ENCODE results near the gene PCED1B. TPM values are rescaled to one million over a fixed set of nuclear protein-coding genes. Genes with fewer than 3 reads are reported as not detected.

Gene PCED1B
- total RNA-seq, 4 donors from 2014 or later: 2.6 to 4.6 (median 4.2) TPM

DNA sequence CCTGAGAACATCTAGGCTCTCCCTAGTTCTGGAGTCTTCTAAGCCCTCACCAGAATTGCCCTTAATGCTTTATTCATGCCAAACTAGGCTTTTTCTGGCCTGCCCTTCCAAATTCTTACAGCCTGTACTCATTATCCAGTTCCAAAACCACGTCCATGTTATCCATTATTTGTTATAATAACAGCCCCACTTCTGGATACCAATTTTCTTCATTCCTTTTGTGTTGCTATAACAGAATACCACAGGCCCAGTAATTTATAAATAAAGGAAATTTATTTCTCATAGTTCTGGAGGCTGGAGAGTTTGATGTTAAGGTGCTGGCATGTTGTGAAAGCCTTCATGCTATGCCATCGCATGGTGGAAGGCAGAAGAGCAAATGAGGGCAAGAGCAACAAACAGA lies 68.3 kb downstream of the PCED1B start:
- TF ChIP-seq, protein P1, sequence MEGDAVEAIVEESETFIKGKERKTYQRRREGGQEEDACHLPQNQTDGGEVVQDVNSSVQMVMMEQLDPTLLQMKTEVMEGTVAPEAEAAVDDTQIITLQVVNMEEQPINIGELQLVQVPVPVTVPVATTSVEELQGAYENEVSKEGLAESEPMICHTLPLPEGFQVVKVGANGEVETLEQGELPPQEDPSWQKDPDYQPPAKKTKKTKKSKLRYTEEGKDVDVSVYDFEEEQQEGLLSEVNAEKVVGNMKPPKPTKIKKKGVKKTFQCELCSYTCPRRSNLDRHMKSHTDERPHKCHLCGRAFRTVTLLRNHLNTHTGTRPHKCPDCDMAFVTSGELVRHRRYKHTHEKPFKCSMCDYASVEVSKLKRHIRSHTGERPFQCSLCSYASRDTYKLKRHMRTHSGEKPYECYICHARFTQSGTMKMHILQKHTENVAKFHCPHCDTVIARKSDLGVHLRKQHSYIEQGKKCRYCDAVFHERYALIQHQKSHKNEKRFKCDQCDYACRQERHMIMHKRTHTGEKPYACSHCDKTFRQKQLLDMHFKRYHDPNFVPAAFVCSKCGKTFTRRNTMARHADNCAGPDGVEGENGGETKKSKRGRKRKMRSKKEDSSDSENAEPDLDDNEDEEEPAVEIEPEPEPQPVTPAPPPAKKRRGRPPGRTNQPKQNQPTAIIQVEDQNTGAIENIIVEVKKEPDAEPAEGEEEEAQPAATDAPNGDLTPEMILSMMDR (IDR thresholded peaks at IDR 0.05; ENCODE audit: low read depth): no peak

DNA sequence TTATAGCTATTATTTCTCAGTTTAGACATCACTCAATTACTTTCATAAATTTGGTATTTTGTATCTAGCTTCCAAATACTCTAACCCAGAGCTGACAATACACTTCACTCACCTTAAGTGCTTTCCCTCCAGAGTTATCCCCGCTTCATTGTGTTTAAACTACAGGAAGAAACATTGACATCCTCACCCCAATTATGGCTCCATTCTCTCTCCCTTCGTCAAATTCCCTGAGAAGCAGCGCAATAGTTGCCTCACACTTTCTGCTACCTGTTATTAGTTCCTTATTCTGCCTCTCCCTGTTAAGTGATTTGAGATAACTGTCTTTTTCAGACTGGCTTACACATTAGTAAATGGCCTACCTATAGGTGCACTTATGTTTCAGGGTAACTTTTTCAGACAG lies 69.7 kb downstream of the PCED1B start:
- TF ChIP-seq, protein P1 (IDR thresholded peaks at IDR 0.05; ENCODE audit: low read depth): no peak

DNA sequence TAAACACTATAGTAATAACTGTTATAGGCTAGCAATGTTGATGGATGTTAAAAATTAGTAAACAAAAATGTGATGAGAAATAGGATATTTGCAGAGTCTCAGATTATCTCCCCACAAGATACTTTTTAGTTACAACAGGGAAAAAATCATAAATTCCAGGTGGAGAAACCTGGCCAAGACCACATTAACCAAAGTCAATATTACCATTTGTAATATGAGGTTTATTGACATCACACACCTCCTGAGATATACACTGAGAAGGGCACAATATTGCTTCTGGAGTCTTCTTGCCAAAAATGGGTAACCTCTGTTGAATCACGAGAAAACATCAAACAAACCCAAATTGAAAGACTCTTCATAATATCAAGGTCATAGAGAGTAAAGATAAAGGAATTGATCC lies 72.7 kb downstream of the PCED1B start:
- TF ChIP-seq, protein P1 (IDR thresholded peaks at IDR 0.05; ENCODE audit: low read depth): no peak

DNA sequence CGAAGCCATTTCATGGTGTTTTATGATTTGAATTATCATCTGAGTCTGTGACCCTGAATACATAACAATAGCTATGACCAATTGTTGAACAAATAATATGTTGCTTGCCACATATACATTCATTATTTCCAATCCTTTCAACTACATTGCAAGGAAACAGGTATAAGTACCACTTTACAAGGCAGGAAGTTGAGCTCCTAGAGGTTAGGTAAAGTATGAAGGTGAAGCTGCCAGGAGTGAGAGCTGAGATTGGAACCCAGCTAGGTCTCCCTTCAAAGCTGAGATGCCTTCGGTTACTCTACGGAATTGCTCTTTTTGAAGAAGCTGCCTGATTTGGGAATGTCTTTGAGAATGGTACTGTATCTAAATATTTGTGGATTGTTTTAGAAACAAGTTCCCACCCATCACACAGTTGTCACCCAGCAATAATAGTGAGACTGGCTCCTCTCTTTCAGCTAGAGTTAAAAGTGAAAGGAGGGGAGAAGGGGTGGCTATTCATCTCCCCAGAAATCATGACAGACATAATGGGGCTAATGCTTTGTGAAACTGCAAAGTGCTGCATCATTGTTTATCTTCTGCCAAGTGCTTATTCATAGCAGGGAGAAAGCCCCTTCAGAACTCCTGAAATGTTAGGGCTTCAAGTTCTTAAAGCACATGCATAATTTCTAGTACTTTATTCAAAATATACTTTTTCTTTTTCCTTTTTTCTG lies 76.2 kb downstream of the PCED1B start:
- TF ChIP-seq, protein P1 (IDR thresholded peaks at IDR 0.05; ENCODE audit: low read depth): no peak

DNA sequence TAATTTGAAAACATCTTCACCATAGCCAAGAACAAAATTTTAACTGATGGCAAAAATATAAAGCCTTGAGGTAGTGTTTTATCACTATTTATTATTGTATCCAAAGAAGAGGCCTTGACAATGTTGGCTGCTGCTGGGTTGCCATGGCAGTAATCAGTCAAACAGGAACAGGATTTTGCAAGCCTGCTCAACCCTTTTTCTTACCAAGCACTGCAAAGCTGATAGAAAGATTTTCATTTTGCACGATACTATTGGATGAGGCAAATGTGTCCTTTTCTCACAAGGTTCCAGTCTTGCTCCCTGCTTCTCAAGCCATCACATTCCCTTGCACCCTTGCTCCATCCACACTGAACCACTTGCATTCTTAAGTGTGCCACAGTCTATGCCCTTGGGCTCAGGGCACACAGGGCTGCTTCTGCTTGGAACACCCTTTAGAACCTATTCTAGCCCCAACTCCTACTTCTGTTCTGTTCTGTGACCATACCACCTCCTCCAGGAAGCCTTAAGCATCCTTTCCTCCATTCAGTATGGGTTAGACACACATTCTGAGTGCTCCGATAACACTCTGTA lies 76.8 kb downstream of the PCED1B start:
- TF ChIP-seq, protein P1 (IDR thresholded peaks at IDR 0.05; ENCODE audit: low read depth): no peak

DNA sequence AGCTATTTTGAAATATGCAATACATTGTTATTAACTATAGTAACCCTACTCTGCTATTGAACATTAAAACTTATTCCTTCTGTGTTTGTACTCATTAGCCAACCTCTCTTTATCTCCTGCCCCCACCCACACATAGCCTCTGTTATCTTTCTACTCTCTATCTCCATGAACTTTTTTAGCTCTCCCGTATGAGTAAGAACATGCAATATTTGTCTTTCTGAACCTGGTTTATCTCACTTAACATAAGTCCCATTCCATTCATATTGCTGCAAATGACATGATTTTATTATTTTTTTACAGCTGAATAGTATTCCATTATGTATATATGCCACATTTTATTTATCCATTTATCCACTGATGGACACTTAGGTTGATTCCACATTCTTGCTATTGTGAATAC lies 79.4 kb downstream of the PCED1B start:
- TF ChIP-seq, protein P1 (IDR thresholded peaks at IDR 0.05; ENCODE audit: low read depth): no peak

DNA sequence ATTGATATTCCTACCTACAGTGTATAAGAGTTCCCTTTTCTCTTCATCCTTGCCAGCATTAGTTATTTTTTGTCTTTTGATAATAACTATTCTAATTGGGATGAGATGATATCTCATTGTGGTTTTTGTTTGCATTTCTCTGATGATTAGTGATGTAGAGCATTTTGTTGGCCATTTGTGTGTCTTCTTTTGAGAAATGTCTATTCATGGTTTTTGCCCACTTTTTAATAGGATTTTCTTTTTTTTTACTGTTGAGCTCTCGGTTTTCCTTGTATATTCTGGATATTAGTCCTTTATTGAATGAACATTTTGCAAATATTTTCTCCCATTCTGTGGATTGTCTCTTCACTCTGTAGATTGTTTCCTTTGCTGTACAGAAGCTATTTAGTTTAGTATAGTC lies 79.9 kb downstream of the PCED1B start:
- TF ChIP-seq, protein P1 (IDR thresholded peaks at IDR 0.05; ENCODE audit: low read depth): no peak
